HG03097 (cell line): ENCODE results near the gene ZNF474.
A peak's percentile ranks its signal among the peaks of the same experiment; 100 is the strongest.

Source experiments
- ATAC-seq: cut with Tn5 transposase; IDR thresholded peaks from one replicate; pipeline ENCODE4 v1.9.1; 2021; ENCODE audit not compliant: unreplicated experiment, low FRiP score

The ZNF474 gene

DNA sequence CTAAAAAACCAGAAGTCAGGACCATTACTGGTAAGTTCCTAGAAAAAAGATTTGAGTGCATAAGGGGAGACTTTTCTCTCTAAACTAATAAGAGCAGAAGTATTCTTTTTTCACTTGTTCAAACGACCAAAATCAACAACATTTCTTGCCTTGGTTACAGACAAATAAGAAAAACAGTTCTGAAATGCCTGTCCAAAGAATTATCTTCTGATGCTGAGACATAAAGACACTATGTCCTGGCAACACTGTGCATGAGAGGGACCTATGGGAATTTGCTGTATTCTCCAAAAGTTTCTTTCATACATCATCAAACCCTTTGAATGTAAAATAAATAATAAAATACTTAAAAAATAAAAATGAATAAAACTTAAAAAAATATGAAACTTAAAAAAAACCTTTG, 50.4 kb downstream of the ZNF474 start:
- no peak for ATAC-seq

DNA sequence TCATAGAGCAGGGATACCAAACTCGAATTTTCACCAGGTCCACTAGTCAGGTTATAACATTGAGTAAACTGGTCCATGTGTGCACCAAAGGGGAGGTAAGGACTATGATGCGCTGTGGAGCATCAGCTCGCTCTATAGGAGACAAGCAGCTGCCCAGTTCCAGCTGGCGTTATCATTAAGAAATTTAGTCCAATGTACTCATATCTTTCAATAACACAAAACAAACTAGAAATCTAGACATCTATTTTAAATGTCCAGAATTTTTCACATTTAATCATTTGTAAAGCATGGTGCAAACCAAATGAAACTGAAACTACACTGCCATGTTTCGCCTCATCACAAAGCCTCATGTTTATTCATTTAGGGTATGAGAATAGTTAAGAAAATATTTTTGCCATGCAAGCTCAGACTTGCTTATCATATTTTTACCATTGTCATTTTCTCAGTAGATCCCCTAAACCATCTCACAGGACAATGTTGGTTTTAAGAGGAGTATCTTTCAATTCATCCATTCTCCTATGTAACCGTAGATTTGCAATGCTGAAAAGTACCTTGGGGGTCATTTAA, 50.9 kb downstream of the ZNF474 start:
- ATAC-seq, result no peak

DNA sequence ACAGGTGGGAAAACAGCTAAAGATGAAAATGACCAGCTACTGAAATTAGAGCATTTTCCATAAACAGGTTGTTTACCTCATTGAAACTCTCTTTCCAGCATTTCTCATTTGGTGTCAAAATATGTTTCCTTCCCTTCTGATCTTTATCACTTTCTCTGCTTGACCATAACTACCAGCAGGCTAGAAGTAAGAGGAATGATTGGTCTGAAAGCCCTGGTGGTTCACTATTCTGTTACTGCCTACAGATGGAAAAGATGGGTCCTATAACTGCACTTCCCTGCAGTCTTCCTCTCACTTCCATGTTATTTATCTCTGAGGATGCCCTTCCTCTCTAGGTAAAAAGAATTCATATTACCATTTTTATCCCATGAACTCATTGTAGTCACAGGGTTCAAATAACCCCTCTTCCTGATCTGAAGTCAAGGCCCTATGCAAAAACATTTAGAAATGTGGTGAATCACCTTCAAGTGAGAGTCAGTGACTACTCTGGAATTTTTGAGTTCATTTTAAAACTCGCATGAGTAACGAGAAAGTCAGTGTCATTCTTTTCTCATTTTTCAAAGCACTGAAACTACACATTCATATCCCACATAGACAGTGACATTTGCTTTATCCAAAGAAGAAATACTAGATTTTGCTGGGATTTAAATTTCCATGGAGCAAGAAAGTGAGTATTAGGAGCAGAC, 51.7 kb downstream of the ZNF474 start:
- ATAC-seq, result no peak

DNA sequence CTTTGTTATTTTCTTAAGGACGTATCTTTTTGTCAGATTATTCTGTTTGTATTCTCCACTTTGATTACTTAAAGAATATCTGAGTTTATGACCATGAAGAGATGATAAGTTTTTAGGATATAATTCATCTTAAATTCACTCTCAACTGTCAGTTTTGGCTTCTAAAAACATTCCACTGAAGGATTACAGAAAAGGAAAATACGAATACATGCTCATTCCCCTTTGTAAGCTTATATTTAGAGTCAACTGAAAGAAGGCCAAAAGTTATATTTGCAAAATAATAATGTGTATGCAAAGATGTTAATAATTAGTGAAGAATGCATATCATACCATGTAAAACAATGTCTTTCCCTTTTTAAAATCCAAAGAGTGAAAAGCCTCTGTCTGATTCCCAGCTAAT, 52.5 kb downstream of the ZNF474 start:
- no peak for ATAC-seq

DNA sequence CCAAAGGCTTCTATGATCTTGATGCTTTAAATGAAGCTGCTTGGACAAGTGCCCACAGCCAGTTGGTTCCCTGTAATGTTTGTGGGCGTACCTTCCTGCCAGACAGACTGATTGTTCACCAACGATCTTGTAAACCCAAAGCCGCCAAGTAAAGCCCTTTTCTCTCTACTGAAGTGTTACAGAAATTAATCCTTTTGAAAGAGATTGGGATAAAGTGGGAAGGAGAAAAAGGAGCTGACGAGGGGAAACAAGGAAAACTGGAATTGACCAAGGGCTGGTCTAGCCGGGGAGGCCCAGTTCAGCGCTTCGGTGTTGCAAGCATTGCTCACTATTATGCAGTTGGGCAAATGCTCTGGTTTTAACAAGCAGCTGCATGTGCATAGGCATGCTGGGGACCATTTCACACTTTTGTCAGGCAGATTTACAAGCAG, 53.2 kb downstream of the ZNF474 start:
- ATAC-seq, result no peak

DNA sequence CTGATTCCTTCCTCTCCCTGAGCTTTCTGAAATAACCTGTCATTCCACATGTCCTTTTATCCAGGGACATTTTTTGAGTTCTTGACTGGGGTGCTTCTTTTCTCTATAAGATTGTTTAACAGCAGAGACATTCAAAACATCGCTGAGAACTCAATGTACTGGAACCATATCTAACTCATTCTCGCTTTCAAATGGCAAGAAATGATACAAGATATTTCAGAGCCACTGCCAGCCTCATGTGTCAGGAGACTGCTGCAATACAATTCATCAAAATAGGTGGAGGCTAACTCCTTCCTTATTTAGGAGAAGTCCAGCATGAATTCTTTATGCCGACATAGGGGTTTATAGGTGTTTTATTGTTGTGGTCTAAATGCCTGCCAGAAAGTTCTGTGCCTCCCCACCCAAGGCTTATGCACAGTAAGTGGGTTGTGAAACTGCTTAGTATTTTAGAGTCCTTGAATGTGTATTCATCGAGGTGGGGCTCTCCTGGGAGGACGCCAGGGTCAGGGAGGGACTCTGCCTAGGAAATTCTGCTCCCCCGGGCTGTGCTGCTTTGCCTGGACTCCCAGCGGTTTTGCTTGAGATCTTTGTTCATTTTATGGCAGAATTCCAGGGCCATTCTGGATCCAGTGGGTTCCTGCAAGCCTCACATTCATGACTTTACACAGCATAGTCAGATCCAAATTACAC, 53.9 kb downstream of the ZNF474 start:
- ATAC-seq, result no peak

DNA sequence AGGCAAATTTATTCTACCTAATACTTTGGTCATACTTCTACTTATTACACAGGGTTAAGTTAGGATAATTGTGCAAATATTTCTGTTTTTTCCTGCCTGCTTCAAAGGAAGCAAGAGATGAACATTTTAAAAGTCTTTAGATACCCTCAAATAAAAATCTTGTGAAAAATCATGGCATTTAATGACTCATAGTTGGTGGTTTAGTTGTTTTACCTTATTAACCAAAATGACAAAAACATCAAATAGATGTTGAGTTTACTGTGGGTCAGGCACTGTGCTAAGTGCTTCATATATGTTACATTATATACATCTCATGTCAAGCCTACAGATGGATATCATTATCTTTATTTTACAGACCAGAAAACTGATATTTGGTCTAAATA, 54.4 kb downstream of the ZNF474 start:
- ATAC-seq, result no peak

DNA sequence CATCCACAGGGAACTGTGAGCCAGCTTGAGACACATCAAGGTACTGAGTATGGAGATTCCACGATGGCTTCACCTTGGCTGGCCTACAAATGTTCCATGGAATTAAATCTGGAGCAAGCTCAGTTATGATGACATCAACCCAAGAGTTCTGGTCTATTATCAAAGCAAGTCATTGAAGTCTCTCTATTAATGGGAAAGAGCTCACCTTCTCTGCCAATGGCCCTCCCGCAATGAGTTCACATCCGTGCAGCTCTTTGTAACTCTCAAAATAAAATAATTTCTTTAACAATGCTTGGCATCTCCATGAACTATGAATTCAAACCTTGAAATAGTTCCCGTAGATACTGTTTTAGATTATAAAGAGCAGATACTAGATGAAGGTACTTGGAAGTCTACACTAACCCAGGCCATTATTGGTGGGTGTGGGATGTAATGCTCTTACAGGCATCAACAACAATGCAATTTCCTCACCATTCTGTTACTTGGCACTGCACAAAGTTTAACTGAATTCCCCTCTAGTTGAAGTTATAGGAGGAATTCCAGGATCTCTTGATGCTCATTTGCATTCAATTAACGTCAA, 55.4 kb downstream of the ZNF474 start:
- no peak for ATAC-seq

DNA sequence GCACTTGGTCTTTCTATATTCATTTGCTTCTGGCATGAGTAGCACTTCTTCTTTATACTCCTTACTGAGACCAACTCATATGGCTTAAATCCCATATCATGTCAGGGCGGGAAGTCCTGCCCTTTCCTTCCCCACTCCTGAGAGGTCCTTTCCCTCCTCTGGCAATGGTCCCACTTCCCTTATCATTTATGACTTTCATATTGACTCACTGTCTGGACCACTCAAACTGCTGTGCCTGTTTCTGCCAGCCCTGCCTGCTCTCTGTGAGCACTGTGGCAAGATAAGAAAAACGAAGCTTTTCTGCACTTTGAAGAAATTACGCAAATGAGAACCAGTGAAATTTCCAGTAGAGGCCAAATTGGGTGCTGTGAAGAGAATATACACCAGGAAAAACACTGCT, 58.1 kb downstream of the ZNF474 start:
- ATAC-seq, result no peak

DNA sequence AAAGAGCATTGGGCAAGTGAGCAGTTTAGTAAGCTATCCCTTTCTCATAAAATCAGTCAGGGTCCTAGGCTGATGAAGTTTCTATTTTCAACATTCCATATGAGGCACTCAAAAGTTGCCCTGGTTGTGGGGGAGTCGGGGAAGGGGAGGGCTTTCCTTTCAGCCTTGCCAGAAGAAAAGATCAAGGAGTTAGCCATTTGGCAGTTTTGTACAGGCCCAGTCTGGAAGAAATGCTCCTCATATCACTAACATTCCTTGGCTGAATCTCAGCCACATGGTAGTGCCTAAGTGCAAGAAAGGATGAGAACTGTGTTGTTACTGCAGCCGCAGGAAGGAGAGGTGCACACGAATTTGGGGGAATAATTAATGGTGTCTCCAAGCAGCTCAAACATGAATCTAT, 60.8 kb downstream of the ZNF474 start:
- ATAC-seq, result no peak

DNA sequence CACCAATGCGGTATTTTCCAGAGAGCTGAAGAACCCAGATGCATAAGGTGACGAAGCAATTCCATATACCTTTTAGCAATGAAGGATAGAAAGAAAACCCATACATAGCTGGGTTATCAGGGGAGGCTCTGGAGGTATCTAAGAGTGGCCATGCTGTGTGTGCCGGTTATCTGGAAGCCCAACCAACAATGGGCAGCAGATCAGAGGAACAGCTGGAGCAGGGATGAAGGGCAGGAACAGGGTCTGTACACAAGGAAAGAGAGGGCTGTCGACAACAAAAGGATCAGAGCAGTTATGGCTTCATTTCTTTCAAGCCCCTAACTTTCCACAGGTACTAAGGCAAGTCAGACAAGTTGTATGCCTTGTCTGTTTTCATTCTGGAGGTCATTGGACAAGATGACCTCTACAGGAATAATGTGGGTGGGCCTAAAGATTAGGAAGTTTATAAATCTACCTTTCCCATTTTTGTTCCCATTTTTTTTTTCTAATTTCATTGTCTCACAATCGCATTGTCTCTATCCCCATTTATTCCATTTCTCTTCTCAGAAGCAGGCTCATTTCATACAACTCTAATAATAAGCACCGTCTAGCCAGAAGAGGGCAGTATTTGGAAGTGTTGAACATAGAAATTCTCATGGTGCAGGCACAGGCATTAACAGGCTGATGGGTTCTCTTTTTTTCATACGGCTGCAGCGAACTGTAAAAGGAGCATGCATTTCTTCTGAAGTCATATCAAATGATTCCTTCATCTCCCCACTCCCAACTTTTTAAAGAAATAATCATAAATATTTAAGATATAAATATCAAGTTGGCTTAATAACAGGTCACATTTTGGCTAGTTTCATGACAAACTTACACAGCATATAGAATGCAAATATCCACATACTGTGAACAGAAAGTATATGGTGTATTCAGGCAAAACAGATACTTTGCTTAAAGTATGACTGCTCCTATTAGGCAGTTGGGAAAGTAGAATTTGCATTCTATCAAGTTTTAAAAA, 63.5 kb downstream of the ZNF474 start:
- peak; percentile 73 for ATAC-seq

DNA sequence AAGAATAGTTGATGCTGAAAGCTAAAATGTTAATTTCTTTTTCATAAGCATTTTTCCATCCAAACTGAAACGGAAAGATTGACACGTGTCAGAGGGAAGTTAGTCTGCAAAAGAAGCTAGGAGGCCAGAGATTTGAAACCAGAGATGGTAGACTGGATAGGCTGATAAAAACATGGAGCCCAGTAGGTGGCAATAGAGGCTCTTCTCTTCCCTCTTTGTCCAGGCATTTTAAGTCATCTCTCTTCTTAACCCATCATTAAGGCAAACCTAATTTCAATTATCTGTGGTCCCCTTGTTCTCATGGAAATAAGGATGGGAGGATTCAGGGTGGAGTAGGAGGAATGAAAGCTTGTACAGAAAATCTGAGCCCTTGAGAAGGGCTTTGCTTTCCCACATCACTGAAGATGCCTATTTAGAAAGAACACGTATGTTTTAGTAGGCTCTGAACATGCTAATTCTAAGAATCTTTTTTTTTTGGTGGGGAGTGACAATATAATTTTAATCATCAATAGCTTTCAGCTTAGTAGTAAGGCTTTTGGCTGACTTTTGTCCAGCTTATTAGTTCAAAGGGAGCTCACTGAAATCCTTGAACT, 66.6 kb downstream of the ZNF474 start:
- no peak for ATAC-seq

DNA sequence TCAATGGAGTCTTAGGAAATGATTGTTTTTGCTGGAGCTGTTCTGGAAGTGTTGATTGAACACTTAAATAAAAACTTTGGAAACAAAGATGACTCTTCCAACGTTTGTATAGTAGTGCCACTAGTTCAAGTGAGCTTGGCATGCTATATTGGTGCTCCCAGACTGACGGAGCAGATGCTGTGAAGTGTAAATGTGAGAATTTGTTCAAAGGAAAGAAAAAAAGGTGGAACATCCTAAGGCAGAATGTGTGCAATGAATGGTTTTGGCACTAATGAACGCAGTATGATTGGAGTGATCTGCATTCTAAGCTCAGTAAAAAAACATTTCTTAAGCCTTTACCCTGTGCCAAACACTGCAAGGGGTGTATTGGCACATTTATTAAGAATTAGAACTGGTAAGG, 69.8 kb downstream of the ZNF474 start:
- no peak for ATAC-seq

DNA sequence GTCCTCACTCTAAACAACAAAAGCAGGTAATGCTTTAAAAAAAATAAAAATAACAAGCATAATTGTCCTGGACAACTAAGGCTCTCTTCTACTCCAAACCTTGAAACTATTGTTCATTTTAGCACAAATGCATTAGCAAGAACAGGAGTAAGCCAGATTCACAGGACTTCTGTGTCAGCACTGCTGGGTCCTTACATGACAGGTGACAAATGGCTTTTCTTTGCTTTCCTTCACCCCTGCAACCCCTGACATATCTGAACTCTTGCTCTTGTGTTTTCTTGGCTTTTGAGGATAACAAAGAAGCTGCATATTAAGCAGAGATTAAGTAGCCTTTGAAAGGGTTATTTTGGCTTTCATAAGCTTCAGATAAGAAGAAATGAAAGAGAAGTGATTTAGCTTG, 71.1 kb downstream of the ZNF474 start:
- ATAC-seq, result no peak

DNA sequence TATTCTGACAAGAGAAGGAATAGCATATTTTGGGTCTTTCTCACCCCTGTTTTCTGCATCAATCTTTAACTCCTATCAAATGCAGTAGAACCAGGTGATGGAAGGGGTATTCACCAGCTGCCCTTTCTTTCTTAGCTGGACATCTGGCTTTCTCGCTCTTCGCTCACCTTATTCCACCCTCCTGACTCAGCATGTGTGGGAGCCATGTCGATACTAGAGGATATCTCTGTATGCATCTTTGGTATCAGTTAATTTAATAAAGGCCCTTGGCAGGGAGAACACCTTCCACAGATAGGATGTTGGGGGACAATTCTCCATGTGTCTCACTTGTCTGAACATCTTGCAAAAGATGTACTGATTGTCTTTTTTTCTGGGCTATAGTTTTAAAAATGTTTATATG, 71.5 kb downstream of the ZNF474 start:
- ATAC-seq, result no peak

DNA sequence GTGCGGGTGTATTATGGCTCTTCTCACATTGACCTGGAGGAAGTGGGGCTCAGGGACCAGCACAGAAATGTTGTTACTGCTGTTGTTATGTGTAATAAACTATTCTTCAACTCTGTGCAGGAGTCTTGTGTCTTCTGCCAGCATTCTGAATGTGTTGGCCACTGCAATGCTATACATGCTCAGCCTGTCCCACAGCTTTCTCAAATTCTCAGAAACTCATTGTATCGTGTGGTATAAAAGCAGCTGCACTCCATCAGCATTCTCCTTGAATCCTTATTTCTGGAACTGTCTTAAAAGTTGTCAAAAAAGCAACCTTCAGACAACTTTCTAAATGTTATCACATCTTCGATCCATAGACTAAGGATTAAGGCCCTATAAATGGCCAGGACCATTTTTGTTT, 72.0 kb downstream of the ZNF474 start:
- no peak for ATAC-seq

DNA sequence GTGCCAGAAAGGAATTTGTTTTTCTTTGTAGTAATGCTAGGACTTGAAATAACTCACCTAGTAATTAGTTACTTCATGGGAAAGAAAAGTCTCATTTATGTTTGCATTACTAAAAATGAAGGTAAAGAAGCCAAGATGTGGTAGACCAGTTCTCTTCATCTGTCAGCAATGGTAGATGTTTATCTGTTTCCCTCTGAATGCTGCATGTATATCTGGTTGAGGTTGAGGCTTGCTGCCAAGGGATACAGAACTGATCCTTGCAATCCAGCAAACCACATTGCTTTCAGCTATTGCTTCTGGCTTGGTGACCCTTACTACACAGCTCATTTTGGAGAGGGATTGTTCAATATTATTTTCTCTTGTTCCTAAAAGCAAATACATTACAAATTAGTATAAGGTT, 73.6 kb downstream of the ZNF474 start:
- ATAC-seq, result no peak
